Measurements from ENCODE around the gene ST3GAL5.
"Not testable (repeated sequence)": the region's sequence is repeated elsewhere in the genome, so short reads cannot be mapped to it uniquely, and the experiment has no call there.

The ST3GAL5 gene

DNA sequence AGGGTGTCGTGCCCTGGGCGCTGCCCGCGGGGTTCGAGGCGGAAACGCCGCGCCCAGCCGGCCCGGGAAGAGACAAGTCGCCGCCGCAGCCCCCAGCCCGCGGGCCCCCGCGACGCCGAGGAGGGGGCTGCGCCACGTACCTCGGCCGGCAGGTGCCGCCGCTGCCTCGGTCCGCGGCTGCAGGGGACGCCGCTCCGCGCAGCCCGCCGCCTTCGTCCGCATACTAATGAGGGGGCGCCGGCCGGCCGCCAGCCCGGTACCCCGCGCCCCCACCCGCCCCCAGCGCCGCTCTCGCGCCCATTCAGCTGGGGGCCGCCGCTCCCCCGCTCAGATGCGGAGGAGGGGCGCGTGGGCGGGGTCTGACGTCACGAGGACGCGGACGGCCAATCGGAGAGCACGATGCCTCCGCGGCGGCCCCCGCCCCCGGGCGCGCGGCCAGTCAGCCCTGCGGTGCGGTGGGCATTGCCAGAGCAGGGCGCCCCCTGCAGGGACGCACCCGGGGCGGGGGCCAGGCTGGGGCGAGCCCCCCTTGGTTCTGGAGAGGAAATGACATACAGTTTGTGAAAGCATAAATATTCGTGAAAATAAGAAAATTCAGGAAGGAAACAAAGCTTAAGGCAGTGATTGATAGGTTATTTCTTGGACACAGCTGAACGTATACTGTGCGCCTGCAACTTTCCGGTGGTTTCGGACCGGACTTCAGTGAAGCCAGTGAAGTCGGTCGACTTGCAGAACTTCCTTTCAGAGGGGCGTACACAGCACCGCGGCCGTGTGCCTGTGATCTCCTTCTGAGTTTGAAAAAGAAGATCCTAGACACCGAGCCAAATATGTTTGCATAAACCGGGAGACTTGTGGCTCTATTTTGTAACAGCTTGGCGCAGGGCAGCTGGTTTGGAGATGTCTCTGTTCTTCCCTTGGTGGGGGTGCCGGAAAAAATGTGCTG is at the start of gene ST3GAL5:
Gene ST3GAL5, minus strand, starts transcription at position 307 of the 943 bp plus-strand sequence. Its CDS starts 85 bp downstream, at position 222.
- DNase-seq, result peak; percentile 94

DNA sequence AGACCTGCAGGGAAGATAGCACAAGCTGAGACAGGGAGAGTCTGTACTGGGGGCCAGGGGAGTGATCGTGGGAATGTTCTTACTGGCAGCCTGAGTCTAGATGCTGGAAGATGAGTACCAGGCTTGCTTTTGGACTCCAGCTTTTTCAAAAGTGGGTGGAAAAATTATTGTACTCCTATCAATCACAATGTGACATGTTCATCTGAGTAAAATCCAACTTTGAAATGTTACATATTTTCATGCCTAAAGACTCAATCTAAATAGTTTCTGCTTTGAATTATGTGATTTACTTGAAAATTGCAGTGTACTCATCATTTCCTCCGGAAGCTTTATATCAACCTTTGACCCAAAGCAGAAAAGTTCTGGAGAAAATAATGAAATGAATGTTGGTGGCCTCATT is 49.7 kb upstream of the ST3GAL5 start:
- DNase-seq, result no peak

DNA sequence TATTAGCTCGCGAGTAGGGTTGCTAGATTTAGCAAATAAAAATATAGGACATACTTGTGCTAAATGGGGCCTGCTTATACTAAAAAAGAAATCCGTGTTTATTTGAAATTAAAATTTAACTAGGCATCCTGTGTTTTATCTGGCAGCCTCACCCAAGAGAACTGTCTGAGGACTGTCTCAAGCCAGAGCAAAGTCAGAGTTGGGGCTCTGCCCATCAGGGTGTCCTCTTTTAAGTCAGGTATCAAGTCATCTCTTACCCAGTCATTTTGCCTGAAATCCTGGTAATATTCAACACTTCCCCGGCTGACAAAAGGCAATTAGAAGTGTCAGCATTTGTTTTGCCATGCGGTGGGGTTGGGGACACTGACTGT is 48.3 kb upstream of the ST3GAL5 start:
- no peak for DNase-seq

DNA sequence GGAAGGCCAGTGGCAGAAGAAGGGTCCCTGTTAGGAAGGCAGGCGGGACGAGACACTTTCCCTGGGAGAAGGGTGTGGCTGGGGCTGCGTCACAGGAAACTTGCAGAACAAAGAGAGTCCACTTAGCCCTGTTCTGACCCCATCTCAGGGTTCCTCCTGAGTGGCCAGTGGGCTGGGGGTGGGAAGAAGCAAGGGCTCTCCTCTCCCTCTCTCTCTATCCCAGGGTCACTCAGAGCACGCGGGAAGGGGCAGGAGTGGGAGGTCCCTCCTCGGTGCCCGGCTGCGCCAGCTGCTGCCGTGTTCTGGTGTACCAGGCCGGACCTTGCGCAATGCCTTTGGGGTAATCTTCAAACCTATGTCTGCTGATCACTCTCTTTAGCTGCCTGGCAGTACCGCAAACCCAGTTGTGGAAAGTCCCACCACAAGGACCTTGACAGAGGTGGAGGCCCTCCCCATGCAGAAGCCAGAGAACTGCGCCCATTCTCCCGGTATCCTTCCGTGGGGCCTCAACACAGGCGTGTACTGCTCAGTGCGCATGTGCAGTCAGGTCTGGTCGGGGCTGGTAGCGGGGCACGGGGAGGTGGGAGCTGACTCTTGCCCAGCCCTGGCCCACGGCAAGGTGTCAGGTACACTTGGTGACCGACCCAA is 47.8 kb upstream of the ST3GAL5 start:
- DNase-seq, result no peak

DNA sequence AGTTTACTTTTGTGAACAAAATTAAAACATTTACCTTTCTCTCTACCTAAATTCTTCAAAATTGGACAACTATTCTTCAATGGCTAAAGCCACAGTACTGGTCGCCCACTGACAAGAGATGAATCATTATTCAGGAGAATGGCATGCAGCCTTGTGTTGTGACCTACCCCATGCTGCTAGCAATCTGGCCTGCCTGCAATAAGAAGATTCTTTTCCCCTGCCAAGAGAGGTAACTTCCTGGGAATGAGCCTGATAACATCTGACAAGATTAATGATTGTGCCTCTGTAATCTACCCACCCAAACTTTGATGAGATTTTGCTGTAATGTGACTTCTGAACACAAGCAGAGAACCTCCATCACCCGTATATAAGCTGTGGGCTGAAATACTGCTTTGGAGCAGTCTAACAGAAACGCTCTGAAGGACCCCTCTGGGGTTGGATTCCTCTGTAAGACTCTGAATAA is 47.0 kb upstream of the ST3GAL5 start:
- DNase-seq, result no peak

DNA sequence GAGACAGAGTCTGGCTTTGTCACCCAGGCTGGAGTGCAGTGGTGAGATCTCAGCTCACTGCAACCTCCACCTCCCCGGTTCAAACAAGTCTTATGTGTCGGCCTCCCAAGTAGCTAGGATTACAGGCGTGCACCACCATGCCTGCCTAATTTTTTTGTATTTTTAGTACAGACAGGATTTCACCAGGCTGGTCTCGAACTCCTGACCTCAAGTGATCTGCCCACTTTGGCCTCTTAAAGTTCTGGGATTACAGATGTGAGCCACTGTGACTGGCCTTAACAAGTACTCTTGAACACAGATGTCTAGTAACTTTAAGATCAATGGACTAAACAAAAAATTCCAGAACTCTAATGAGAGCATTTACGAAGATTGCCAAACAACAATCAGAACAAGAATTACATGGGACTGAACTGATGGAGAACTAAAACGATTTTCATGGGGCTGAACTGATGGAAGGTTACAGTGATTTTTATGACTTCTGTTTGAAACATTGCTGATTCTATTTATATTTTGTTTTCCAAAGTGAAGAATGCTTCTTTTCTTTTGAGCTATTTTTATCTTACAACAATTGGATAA is 46.5 kb upstream of the ST3GAL5 start:
- no peak for DNase-seq

DNA sequence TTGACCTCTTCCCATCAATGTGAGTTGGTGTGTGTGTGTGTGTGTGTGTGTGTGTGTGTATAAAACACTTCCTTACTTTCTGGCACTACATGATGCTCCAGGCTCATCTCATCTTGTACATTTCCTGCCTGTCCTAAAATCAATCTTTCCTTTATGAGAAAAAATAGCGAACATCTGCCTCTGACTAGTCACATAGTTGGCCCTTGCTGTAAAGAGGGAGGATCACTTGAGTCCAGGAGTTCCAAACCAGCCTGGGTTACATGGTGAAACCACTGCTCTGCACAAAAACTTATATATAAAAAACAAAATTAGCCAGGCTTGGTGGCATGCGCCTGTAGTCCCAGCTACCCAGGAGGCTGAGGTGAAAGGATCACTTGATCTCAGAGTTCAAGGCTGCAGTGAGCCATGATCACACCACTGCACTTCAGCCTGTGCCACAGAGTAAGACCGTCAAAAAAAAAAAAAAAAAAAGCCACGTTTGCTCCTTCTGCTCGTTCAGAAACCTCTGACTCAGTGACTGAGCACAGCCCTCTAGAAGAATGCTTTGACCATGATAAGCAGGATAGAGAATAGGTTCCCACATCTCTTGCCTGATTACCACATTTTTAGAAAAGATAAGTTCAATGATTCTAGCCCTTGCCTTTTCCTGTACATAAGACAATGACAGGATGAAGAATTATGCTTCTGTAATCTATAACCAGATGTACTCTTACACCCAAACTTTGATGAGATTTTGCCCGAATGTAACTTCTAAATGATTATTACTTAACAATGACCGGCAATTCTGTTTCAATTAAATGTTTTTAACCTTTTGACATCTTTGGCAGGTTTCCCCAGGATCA is 45.2 kb upstream of the ST3GAL5 start:
- no peak for DNase-seq

DNA sequence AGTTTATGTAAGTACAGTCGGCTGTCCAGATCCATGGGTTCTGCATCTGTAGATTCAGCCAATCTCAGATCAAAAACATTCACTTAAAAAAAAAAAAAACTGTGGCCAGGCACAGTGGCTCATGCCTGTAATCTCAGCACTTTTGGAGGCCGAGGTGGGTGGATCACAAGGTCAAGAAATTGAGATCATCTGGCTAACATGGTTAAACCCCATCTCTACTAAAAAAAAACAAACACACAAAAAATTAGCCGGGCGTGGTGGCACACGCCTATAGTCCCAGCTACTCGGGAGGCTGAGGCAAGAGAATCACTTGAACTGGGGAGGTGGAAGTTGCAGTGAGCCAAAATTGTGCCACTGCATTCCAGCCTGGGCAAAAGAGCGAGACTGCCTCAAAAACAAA is 42.4 kb upstream of the ST3GAL5 start:
- not testable (repeated sequence) for DNase-seq

DNA sequence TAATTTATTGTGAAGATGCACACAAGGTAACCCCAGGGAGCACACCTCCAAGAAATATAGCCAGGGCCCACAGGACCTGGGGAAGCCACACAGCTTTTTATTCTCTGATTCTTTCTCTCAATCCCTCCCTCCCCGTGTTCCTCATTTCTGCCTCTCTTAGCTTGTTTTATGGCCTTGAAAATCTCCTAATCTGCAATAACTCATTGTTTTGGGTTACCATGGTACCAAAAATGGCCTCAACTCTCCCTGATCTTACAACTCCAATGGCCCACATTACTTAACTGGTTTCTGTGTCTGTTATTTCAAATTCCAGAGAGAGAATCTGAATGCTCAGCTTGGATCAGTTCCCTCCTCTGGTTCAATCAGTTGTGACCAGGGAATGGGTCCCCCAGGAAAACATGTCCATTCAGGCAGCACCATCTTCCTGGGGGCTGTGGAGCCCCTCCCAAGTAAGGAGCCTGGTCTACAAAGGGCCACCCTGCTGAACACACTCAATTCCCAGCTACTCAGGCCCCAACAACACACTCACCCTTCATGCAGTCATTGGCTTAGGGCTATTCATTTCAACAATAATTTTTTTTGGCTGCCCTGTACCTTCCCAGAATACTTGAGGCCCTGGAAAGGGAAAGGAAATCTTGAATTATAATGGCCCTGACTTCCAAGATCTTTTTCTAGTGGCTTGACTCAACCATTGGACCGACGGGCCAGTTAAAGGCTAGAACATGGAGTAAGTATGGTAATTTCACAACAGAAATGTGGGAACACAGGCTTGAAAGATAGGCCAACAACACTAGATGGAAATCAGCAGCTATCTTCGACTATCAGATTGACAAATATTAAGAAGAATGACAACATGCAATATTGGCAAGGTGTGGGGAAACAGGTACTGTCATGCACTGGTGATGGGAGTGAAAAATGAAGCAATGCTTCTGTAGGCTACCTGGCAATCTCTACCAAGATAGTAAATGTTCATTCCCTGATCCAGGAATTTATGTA is 41.6 kb upstream of the ST3GAL5 start:
- DNase-seq, result no peak

DNA sequence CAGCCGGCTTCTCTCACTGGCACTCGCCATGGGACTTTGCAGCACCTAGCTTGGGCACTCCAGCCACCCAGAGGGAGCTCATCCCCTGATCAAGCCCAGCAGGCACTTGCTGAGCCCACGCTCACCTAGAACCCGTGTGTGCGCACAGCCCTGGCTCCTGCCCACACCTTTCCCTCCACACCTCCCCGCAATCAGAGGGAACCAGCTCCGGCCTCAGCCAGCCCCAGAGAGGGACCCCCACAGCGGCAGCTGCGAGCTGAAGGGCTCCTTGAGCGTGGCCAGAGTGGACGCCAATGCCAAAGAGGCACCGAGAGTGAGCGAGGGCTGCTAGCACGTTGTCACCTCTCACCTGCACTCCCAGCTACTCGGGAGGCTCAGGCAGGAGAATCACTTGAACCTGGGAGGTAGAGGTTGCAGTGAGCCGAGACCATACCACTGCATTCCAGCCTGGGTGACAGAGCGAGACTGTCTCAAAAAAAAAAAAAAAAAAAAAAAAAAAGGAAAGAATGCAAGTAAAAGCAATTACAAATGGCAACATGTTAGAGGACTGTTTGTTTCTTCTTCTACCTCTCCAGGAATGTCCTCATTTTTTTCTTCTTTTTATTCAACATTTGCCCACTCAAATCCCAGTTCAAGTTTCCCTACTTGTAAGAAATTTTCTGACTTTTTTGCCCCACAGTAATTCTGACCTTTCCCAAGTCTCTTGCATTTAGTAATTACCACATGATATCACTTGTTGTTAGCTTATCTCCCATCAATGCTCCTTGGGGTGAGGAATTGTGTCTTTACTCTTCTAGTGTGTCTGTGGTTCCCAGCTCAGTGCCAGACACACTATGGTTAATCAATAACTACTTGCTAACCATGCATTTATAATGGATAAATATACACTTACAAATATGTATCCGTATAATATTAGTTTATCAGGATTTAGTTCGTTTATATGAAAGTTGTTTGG is 40.6 kb upstream of the ST3GAL5 start:
- no peak for DNase-seq

DNA sequence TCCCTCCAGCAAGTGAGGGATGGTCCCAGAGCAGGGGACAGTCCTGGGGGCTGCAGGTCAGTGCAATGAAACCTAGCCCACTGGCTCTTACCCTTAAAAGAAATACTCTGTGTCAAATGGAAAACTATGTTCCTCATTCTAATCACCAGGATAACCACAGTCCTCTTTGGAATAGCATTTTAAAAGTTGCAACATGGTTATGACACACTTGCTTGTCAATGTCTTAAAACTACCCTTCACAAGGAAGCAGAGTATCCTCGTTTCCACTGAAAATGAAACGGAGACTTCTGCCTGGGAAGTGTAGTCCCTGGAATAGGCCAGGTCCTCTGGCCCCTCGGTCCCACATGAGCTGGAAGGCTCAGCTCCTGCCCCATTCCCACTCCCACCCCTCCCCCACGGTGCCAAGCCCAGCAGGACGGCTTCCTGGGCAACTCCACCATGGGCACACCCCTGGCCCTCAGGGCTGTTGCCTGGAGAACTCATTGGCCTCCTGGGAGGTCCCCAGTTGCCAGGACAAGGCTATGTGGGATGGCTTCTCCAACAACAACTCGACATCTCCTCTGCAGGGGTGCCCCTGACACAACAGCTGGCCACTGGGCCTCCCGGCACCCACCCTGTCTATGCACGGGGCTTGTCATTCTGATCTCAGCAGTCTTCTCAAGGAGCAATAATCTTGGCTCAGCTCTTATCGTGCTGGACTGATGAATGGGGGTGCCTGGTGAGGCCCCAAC is 38.3 kb upstream of the ST3GAL5 start:
- no peak for DNase-seq

DNA sequence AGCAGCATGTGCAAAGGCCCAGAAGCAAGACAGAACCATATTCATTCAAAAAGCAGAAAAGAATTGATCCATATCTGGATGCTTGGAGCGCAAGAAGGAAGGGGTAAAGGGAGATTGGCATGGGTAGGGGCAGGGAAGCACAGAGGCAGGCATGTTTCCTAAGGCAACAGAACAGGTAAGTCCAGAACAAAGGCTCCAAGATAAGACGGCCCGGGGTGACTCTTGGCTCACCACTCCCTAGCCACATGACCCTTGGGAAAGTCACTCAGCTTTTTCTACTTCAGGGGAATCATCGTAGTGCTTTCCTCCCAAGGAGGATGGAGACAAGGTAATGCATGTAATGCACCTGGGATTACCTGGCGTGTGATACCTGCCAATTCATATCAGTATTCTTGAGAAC is 37.7 kb upstream of the ST3GAL5 start:
- DNase-seq, result no peak

DNA sequence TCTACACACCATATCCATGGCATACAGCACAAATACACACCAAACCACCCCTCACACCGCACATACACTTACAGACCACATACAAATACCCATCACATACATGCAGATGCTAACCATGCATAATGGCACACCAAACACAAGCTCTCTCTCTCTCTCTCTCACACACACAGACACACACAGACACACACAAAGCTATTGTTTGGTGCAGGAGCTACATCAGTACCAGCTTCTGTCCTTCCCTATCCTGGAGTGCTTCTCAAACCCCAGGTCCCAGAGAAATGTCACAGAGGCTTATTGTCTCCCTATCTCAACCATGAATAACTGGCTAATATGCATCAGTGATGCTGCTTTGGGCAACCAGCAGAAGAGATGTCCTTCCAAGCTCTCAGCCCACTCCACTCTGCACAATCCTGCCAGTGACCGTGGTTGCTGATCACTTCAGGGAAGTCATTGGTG is 36.5 kb upstream of the ST3GAL5 start:
- no peak for DNase-seq

DNA sequence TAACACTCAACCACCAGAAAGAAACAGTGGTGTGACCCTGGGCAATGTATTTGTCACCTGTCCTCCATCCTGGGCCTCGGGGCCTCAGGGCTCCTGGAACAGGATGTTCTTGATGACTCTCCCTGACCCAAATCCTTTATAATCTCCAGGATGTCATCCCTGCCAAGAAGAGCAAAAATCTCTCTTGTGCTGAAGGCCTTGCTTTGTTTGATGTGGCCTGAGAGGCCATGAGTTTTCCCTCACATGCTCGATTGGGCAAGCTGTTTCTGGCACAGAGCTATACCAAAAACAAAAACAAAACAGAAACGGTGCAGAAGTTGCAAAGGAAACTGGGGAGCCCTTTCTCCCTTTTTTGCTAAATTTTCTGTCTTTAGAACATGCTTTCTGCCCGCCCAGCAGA is 35.7 kb upstream of the ST3GAL5 start:
- no peak for DNase-seq

DNA sequence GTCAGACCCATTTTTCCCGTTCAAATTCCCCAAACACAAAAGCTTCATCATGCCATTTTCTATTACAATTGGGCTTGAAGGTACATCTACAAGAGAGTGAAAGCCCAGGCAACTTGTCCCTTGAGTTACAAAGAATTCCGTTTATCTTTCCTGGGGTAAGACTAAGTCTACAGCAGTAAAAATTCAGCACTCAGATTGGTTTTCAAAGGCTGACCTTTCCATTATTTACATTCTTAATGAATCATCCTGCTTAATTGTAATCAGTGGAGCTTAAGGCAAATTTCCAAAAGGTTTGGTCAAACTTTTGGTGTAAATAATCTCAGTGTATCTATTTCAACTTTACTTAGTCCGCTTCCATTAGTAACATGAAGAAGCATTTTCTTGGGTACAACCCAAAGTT is 33.4 kb upstream of the ST3GAL5 start:
- no peak for DNase-seq

DNA sequence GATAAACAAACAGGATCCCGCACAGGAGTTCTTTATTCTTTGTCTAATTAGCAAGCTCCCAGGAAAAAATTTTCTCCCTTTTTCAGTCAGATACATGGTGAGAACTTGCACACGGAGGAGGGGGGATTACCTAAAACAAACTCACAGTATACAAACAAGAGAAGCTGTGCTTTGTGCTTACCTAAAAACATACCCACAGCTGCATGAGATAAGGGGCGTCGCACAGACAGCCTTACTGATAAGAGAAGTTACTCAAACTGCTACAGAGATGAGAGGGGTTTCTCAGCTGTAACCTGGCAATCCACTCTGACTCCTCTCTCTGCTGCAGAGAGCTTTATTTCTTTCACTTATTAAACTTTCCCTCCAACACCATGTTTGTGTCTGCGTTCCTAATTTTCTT is 32.9 kb upstream of the ST3GAL5 start:
- DNase-seq, result no peak

DNA sequence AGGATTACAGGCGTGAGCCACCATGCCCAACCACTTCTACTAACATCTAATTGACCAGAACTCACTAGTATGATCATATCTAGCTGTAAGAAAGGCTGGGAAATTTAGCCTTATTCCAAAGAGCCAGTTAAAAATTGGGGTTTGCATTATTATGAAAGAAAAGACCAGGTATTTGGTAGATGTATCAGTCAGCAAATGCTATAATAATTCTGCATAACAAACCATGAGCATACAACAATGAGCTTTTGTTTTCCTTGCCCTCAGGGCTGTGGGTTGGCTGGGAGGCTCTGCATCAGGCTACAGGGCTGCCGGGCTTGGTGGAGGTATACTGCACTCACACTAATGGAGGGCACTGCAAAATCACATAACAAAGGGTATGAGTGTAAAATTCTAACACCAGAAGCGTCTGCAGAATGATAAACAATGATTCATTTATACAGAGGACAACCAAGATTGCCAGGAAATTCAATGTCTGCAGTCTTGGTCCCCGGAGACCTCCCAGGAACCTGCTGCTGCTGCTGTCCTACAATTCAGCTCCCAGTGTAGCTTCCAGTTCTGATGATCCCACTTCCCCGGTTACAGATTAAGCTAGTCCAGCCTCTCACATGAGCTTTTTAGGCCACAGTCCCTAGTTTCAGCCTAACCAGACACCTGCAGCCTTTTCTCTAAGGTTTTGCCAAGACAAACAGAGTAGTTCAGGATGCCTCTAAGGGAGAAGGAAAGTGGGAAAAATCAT is 32.2 kb upstream of the ST3GAL5 start:
- DNase-seq, result no peak

DNA sequence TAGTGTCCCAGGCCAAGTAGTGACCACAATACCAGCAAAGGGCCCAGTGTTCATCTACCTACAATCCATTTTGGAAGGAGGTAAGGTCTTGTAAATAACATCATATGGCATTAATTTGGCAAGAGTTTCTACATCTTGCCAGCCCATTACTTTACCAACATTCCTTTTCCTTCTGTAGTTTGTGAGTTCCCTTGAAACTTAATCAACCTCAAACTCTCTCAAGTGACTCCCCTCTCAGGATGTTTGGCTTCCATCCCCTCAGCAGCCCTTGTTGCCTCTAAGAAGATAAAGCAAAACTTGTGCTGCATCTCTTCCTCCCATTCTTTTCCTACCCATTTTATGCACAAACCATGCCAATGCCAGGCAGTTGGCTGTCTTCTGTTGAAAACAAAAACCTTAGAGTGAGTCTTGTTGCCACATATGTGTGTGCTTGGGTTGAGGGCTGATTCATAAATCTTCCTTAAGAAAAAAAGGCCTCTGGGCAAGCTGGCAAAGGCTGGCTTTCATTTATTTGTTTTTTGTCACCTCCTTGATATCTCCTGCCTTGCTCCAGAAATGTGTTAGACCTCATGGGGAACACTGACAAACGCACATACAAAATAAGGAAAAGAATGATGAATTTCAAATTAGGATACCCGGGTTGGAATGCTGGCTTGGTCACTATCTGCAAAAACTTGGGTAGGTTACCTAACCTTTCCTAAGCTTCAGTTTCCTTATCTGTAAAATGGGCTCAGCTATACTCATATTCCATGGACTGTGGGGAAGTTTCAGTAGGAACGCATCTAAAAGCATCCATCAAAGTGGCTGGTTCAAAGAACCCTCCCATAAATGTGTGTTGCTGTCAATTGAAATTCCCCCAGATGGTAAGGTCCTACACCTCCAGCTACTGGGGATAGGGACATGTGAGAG is 29.4 kb upstream of the ST3GAL5 start:
- DNase-seq, result no peak
